Measurements from ENCODE around the gene EXOC4. TPM values are rescaled to one million over a fixed set of nuclear protein-coding genes. Genes with fewer than 3 reads are reported as not detected.

The EXOC4 gene
- total RNA-seq, 1 experiment from 2014 or later, result 75.8 TPM

DNA sequence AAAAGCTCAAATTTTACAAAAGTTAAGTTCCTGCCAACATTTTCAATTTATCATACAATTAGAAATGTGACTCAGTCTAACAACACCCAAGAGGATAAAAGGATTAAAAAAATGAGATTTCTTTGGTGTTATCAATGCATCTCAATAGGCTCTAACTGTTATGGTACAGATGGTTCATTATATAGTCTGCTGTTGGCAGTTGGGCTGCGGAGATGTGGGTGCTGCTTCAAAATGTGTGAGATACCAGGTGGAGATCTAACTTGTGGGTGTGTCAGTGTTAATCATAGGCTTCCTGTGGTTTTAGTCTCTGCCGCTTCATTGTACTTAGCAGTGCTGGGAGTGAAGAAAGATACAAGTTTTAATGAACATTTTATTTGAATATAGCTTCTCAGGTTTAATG lies 231.2 kb downstream of the EXOC4 start:
- Histone ChIP-seq H3K18ac (ENCODE audit: insufficient read length, low read depth, low read length) (no peak overlapping the region), H3K4me1 (ENCODE audit: insufficient read depth, low read length) (no peaks in the 10 kb centered on the region), H3K9ac (ENCODE audit: extremely low read depth, insufficient read length, low read length) (no peak overlapping the region), H3T11ph (ENCODE audit: low read length) (no peak overlapping the region), H2AK5ac (ENCODE audit: insufficient read length, low read length) (no peak overlapping the region), H4K5ac (ENCODE audit: insufficient read length, low read depth, low read length) (no peak overlapping the region), H3K14ac (ENCODE audit: insufficient read depth, low read length) (no peak overlapping the region), H2AFZ (ENCODE audit: low read length) (no peak overlapping the region), H3K27ac (ENCODE audit: insufficient read length, low read depth, low read length) (no peak overlapping the region), H4K91ac (ENCODE audit: insufficient read length, low read depth, low read length) (no peak overlapping the region), H2BK5ac (ENCODE audit: insufficient read length, low read length) (no peak overlapping the region), H2BK15ac (ENCODE audit: low read depth, low read length) (no peak overlapping the region), H4K20me1 (ENCODE audit: control insufficient read depth, insufficient read depth, insufficient read length) (no peaks in the 10 kb centered on the region), H2BK120ac (ENCODE audit: low read depth, low read length, poor library complexity, severe bottlenecking) (no peak overlapping the region), H3K79me2 (ENCODE audit: insufficient read depth, low read length) (no peaks in the 10 kb centered on the region), H3K23ac (ENCODE audit: insufficient read length, low read depth, low read length) (no peak overlapping the region), H3K79me1 (ENCODE audit: insufficient read depth, low read depth, low read length, poor library complexity, severe bottlenecking) (no peaks in the 10 kb centered on the region), H3K9me3 (ENCODE audit: control insufficient read depth, low read depth, low read length) (no peaks in the 10 kb centered on the region), H3K27me3 (ENCODE audit: insufficient read depth, low read length) (no peaks in the 10 kb centered on the region), H4K8ac (replicated peaks; ENCODE audit: insufficient read length, low read depth, low read length) (no peak overlapping the region), H3K56ac (ENCODE audit: insufficient read length, low read depth, low read length) (no peak overlapping the region), H2BK12ac (ENCODE audit: insufficient read length, low read depth, low read length) (no peak overlapping the region), H3K4me2 (ENCODE audit: insufficient read depth, insufficient read length, low read length) (no peak overlapping the region), H2BK20ac (ENCODE audit: low read depth, low read length, poor library complexity, severe bottlenecking) (no peak overlapping the region), H3K4ac (ENCODE audit: low read depth, low read length) (no peak overlapping the region), H3K23me2 (ENCODE audit: insufficient read length, low read depth, low read length, poor library complexity, severe bottlenecking) (no peaks in the 10 kb centered on the region)
- Mint-ChIP-seq H3K27ac (no peak overlapping the region), H3K4me3 (no peak overlapping the region; a peak in 1 of 5 replicates), H3K36me3 (ENCODE audit: insufficient read depth in 1 of 3, low read depth in 3 of 3) (no peaks in the 10 kb centered on the region), H3K27me3 (ENCODE audit: low read depth) (no peaks in the 10 kb centered on the region), H3K9me3 (no peaks in the 10 kb centered on the region), H3K4me1 (no peaks in the 10 kb centered on the region)
- no CpG with 5 or more reads among the region's 2 CpGs for WGBS (ENCODE audit: extremely low coverage, insufficient read length, low lambda C conversion rate)
- no peak for DNase-seq
- TF ChIP-seq, protein P1, sequence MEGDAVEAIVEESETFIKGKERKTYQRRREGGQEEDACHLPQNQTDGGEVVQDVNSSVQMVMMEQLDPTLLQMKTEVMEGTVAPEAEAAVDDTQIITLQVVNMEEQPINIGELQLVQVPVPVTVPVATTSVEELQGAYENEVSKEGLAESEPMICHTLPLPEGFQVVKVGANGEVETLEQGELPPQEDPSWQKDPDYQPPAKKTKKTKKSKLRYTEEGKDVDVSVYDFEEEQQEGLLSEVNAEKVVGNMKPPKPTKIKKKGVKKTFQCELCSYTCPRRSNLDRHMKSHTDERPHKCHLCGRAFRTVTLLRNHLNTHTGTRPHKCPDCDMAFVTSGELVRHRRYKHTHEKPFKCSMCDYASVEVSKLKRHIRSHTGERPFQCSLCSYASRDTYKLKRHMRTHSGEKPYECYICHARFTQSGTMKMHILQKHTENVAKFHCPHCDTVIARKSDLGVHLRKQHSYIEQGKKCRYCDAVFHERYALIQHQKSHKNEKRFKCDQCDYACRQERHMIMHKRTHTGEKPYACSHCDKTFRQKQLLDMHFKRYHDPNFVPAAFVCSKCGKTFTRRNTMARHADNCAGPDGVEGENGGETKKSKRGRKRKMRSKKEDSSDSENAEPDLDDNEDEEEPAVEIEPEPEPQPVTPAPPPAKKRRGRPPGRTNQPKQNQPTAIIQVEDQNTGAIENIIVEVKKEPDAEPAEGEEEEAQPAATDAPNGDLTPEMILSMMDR (conservative IDR thresholded peaks at IDR 0.05), result no peak
